IMR-90 (cell line): Measurements from ENCODE around the gene HSBP1L1. TPM values are rescaled to one million over a fixed set of nuclear protein-coding genes. Genes with fewer than 3 reads are reported as not detected.
A peak's percentile ranks its signal among the peaks of the same experiment; 100 is the strongest.

Source experiments
- ATAC-seq: fragments of 200-7000 bp; cut with Tn5 transposase; 2 replicates; pipeline ENCODE4 v1.9.1; 2020; ENCODE audit warnings: low read depth, mild to moderate bottlenecking, moderate library complexity
- BruUV-seq: library from RNA; stranded (reverse); fragments of 400-500 nt; replicated peaks from 2 replicates; lab custom pipeline; 2021; lab: Mats Ljungman, UMichigan
- CTCF ChIA-PET: fragments of 300-600 bp; formaldehyde crosslinking; extraction: SDS; loops from one replicate; lab custom pipeline; 2021; ENCODE audit warnings: antibody characterized with exemption; lab: Yijun Ruan, JAX
- POLR2A ChIA-PET: fragments of 300-600 bp; sonication (Branson Sonifier 250); formaldehyde crosslinking; loops from one replicate; lab custom pipeline; 2022; ENCODE audit warnings: antibody characterized with exemption; ENCODE audit not compliant: unreplicated experiment; lab: Charles Lee
- DNase-seq: peaks from one replicate; pipeline ENCODE4 v3.0.0; 2013
- H2AFZ ChIP-seq: replicated peaks from 2 replicates; pipeline ENCODE3; 2013; ENCODE audit warnings: low read length, mild to moderate bottlenecking; ENCODE audit not compliant: poor library complexity
- H2AK5ac ChIP-seq: 2 replicates; pipeline ENCODE4 v1.6.1; 2013; ENCODE audit warnings: low read depth, low read length, inconsistent platforms
- H2AK9ac ChIP-seq: replicated peaks from 2 replicates; pipeline ENCODE3; 2013; ENCODE audit warnings: mild to moderate bottlenecking, low read depth, low read length, moderate library complexity; ENCODE audit not compliant: poor library complexity
- H2BK120ac ChIP-seq: 2 replicates; pipeline ENCODE4 v1.6.1; 2013; ENCODE audit warnings: low read depth, low read length, inconsistent platforms
- H2BK15ac ChIP-seq: 3 replicates; pipeline ENCODE4 v1.6.1; 2013; ENCODE audit warnings: low read depth, low read length, inconsistent platforms
- H2BK20ac ChIP-seq: 2 replicates; pipeline ENCODE4 v1.6.1; 2013; ENCODE audit warnings: low read depth, mild to moderate bottlenecking, inconsistent platforms, low read length, moderate library complexity
- H2BK5ac ChIP-seq: 2 replicates; pipeline ENCODE4 v1.6.1; 2013; ENCODE audit warnings: mild to moderate bottlenecking, low read depth, low read length, inconsistent platforms; ENCODE audit not compliant: poor library complexity, severe bottlenecking
- H3K14ac ChIP-seq: replicated peaks from 2 replicates; pipeline ENCODE4 v1.6.1; 2013; ENCODE audit warnings: low read depth, low read length, inconsistent platforms
- H3K18ac ChIP-seq: 2 replicates; pipeline ENCODE4 v1.6.1; 2013; ENCODE audit warnings: low read depth, low read length, control low read depth
- H3K23ac ChIP-seq: 2 replicates; pipeline ENCODE4 v1.6.1; 2013; ENCODE audit warnings: low read depth, low read length, inconsistent platforms
- H3K27ac ChIP-seq: 2 replicates; pipeline ENCODE4 v1.5.1; 2013; ENCODE audit warnings: mild to moderate bottlenecking, control low read depth, low read length; ENCODE audit not compliant: insufficient read depth
- H3K27me3 ChIP-seq: 2 replicates; pipeline ENCODE4 v1.6.1; 2013; ENCODE audit warnings: low read length; ENCODE audit not compliant: control insufficient read depth, insufficient read depth
- H3K36me3 ChIP-seq: 2 replicates; pipeline ENCODE4 v1.6.1; 2013; ENCODE audit warnings: low read length, mixed read lengths; ENCODE audit not compliant: control insufficient read depth, insufficient read depth
- H3K4ac ChIP-seq: 2 replicates; pipeline ENCODE4 v1.6.1; 2013; ENCODE audit warnings: low read depth, low read length, inconsistent platforms
- H3K4me1 ChIP-seq: 2 replicates; pipeline ENCODE4 v1.6.1; 2013; ENCODE audit warnings: low read length, mixed read lengths; ENCODE audit not compliant: control insufficient read depth, insufficient read depth
- H3K4me2 ChIP-seq: 2 replicates; pipeline ENCODE4 v1.6.1; 2013; ENCODE audit warnings: low read depth, mild to moderate bottlenecking, control low read depth, low read length, moderate library complexity
- H3K4me3 ChIP-seq: 2 replicates; pipeline ENCODE4 v1.5.1; 2013; ENCODE audit warnings: low read depth, mild to moderate bottlenecking, control low read depth, low read length, moderate library complexity; ENCODE audit not compliant: insufficient read depth
- H3K56ac ChIP-seq: 2 replicates; pipeline ENCODE4 v1.6.1; 2013; ENCODE audit warnings: low read length, inconsistent platforms; ENCODE audit not compliant: insufficient read depth; ENCODE audit errors: extremely low read depth
- H3K79me1 ChIP-seq, 2 experiments: 2 replicates each; pipeline ENCODE4 v1.6.1; 2013; ENCODE audit warnings: low read length in 2 of 2, inconsistent platforms in 1 of 2, low read depth in 1 of 2
- H3K9ac ChIP-seq: 2 replicates; pipeline ENCODE4 v1.6.1; 2013; ENCODE audit warnings: low read depth, low read length, control low read depth
- H3K9me1 ChIP-seq: 2 replicates; pipeline ENCODE4 v1.6.1; 2013; ENCODE audit warnings: low read length, inconsistent platforms; ENCODE audit not compliant: insufficient read depth
- H3K9me3 ChIP-seq: 2 replicates; pipeline ENCODE4 v1.6.1; 2013; ENCODE audit warnings: low read length; ENCODE audit not compliant: control insufficient read depth, insufficient read depth
- H4K20me1 ChIP-seq: 2 replicates; pipeline ENCODE4 v1.6.1; 2013; ENCODE audit warnings: low read length, inconsistent platforms; ENCODE audit not compliant: insufficient read depth
- H4K5ac ChIP-seq: 2 replicates; pipeline ENCODE4 v1.6.1; 2013; ENCODE audit warnings: mild to moderate bottlenecking, low read depth, low read length, control low read depth
- H4K8ac ChIP-seq, 2 experiments: 2 replicates each; pipeline ENCODE4 v1.6.1; 2013; ENCODE audit warnings: low read depth in 2 of 2, low read length in 2 of 2, control low read depth in 1 of 2, inconsistent platforms in 1 of 2
- H4K91ac ChIP-seq: 2 replicates; pipeline ENCODE4 v1.6.1; 2013; ENCODE audit warnings: low read depth, low read length, inconsistent platforms; ENCODE audit not compliant: insufficient read depth
- CHD1 ChIP-seq: IDR thresholded peaks from 2 replicates; pipeline ENCODE4 v1.6.1; 2012; ENCODE audit warnings: low read depth, low read length, improper control_type of control experiment
- MAFK ChIP-seq: IDR thresholded peaks from 2 replicates; pipeline ENCODE4 v1.6.1; 2012; ENCODE audit warnings: low read depth, low read length, improper control_type of control experiment
- MAZ ChIP-seq: IDR thresholded peaks from 2 replicates; pipeline ENCODE4 v1.6.1; 2012; ENCODE audit warnings: low read depth, mild to moderate bottlenecking, low read length, improper control_type of control experiment, moderate library complexity, borderline replicate concordance
- MXI1 ChIP-seq: IDR thresholded peaks from 2 replicates; pipeline ENCODE4 v1.6.1; 2012; ENCODE audit warnings: low read depth, mild to moderate bottlenecking, low read length, moderate library complexity, borderline replicate concordance
- POLR2A ChIP-seq: IDR thresholded peaks from 2 replicates; pipeline ENCODE4 v1.6.1; 2012; ENCODE audit warnings: mild to moderate bottlenecking, low read depth, low read length
- RFX5 ChIP-seq: IDR thresholded peaks from 2 replicates; pipeline ENCODE4 v1.8.0; 2012; ENCODE audit warnings: low read depth, mild to moderate bottlenecking, low read length, moderate library complexity
- SMC3 ChIP-seq: fragments of 150-350 bp; IDR thresholded peaks from 2 replicates; pipeline ENCODE4 v1.6.1; 2016; ENCODE audit warnings: low read depth, mild to moderate bottlenecking, antibody characterized with exemption, low read length, moderate library complexity
- WGBS, 2 experiments: methylation state at CpG; one replicate each; pipeline versions ENCODE4 v1.1.5 to v1.1.7; 2013; ENCODE audit warnings: missing lambda C conversion rate in 2 of 2; ENCODE audit not compliant: insufficient read length in 1 of 2; ENCODE audit errors: extremely low coverage in 2 of 2; 5-methylcytosine and 5-hydroxymethylcytosine counted together
- dilution Hi-C: fragments of 300-500 bp; cut with HindIII; formaldehyde crosslinking; loops from one replicate; pipeline ENCODE4 v1.14.3; 2018; ENCODE audit warnings: low sequenced_read_pairs; ENCODE audit not compliant: unreplicated experiment
- in situ Hi-C: fragments of 300-500 bp; cut with MboI; formaldehyde crosslinking; loops from 3 replicates; pipeline ENCODE4 v1.14.3; 2019; ENCODE audit warnings: low sequenced_read_pairs, inconsistent platforms, mixed read lengths
- intact Hi-C: fragments of 100-400 bp; cut with micrococcal nuclease; formaldehyde crosslinking; loops from 2 replicates; pipeline ENCODE4 v1.10.0; 2022
- polyA plus RNA-seq, 3 experiments: library from polyadenylated mRNA; depleted of rRNA; stranded (reverse); fragments of >200 nt; gene quantifications; 2 replicates each; pipeline ENCODE4 v1.2.3, GENCODE V29; 2012; ENCODE audit warnings: low replicate concordance in 1 of 3
- total RNA-seq: library from RNA; depleted of rRNA; stranded (reverse); fragments of >200 nt; gene quantifications from 2 replicates; pipeline ENCODE4 v1.2.3, GENCODE V29; 2012
- TF ChIP-seq, protein P1 (sequence below): fragments of 150-350 bp; IDR thresholded peaks from 2 replicates; pipeline ENCODE4 v1.6.1; 2016; ENCODE audit warnings: low read depth, mild to moderate bottlenecking, low read length, moderate library complexity, borderline replicate concordance

Gene HSBP1L1
- total and polyA plus RNA-seq, 2 of the 4 experiments (the other 2 are of a cell fraction), result 8.6 to 18.0 TPM

DNA sequence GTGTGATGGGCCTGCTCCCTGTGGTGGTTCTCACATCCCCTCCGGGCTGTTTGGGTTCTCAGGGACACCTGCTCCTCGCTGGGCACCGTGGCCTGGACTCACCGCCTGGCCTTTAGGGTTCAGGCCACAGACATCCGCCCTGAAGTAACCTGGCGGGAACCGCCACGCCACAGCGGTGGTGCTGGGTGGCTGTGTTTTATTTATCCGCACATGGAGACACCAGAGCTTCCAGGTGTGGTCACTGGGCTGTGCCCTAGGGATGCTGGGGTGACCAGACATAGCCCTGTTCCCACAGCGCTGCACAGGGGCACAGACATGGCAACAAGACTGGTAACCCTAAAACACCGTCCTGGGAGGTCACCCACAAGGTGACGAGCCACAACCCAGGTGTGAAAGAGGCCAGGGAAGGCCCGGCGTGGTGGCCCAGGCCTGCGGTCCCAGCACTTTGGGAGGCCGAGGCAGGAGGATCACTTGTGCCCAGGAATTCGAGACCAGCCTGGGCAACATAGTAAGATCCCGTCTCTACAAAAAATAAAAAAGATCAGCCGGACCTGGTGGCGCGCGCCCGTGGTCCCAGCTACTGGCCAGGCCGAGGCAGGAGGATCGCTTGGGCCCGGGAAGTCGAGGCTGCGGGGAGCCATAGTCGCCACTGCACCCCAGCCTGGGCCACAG, 649 bp upstream of the HSBP1L1 start:
- dilution Hi-C loops, result no loop called here
- H2AFZ ChIP-seq, result peak overlapping the region; percentile 89
- POLR2A ChIA-PET, result interaction anchor here (0.6 kb wide), 1 partner anchor 70 kb away, joined by 9 read pairs; the partner anchor contains the start of gene RBFA

More for the DNA sequence above, 649 bp upstream of the HSBP1L1 start:
- intact Hi-C loops, result loop anchor here (10.0 kb wide), 1 partner anchor 119 kb away; no protein-coding TSS in a partner anchor
- no peak overlapping the region for H2BK15ac ChIP-seq
- peak overlapping the region; percentile 53; the same call in 1 of the 2 replicates for H4K91ac ChIP-seq
- no peak overlapping the region for H2BK120ac ChIP-seq
- peaks cover 9% of the 10 kb centered on the region for H3K4me1 ChIP-seq
- no peak for ATAC-seq
- H3K18ac ChIP-seq, result no peak overlapping the region
- BruUV-seq, result no TSS peak
- H3K36me3 ChIP-seq, result peaks cover 6% of the 10 kb centered on the region; the same call in 1 of the 2 replicates
- H3K4me3 ChIP-seq, result no peak overlapping the region
- H2BK20ac ChIP-seq, result no peak overlapping the region
- H3K79me1 ChIP-seq, result peaks cover 5 to 26% of the 10 kb centered on the region in 2 experiments; a peak in 2 of 4 replicates
- peaks cover 7% of the 10 kb centered on the region for H3K9me1 ChIP-seq
- H2BK5ac ChIP-seq, result no peak overlapping the region
- H3K9ac ChIP-seq, result no peak overlapping the region
- H3K14ac ChIP-seq, result no peak overlapping the region
- CTCF ChIA-PET, result interaction anchor here (1.7 kb wide), 1 partner anchor 13 kb away, joined by 3 read pairs; the partner anchor contains the start of gene SLC66A2
- no peak for DNase-seq
- no peak overlapping the region for H3K4ac ChIP-seq
- H3K4me2 ChIP-seq, result peak overlapping the region; percentile 3; the same call in 1 of the 2 replicates
- 89% methylated on average over 22 of the region's 30 CpGs; no CpG with 5 or more reads in 1 of the 2 experiments for WGBS, 2 experiments
- H2AK5ac ChIP-seq, result peak overlapping the region; percentile 79
- H4K5ac ChIP-seq, result no peak overlapping the region
- peaks cover 10% of the 10 kb centered on the region for H4K20me1 ChIP-seq
- H3K27me3 ChIP-seq, result no peaks in the 10 kb centered on the region
- no peak for TF ChIP-seq POLR2A
- TF ChIP-seq SMC3, result no peak
- no peak for TF ChIP-seq CHD1
- TF ChIP-seq MXI1, result no peak
- TF ChIP-seq, protein P1, sequence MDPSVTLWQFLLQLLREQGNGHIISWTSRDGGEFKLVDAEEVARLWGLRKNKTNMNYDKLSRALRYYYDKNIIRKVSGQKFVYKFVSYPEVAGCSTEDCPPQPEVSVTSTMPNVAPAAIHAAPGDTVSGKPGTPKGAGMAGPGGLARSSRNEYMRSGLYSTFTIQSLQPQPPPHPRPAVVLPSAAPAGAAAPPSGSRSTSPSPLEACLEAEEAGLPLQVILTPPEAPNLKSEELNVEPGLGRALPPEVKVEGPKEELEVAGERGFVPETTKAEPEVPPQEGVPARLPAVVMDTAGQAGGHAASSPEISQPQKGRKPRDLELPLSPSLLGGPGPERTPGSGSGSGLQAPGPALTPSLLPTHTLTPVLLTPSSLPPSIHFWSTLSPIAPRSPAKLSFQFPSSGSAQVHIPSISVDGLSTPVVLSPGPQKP, result no peak
- no peak for TF ChIP-seq MAFK
- TF ChIP-seq RFX5, result no peak
- no peak for TF ChIP-seq MAZ
- no peak overlapping the region for H3K27ac ChIP-seq
- H2AK9ac ChIP-seq, result peak overlapping the region; percentile 63
- no peak overlapping the region for H3K23ac ChIP-seq
- in situ Hi-C loops, result no loop called here
- no peaks in the 10 kb centered on the region for H3K9me3 ChIP-seq
- no peak overlapping the region for H3K56ac ChIP-seq
- H4K8ac ChIP-seq, result no peak overlapping the region
